GM23338 (cell line): ENCODE measurements around the gene SMARCA5. TPM values are rescaled to one million over a fixed set of nuclear protein-coding genes. Genes with fewer than 3 reads are reported as not detected.

Source experiments
- ATAC-seq: fragments of 200-7000 bp; cut with Tn5 transposase; 3 replicates; pipeline ENCODE4 v1.9.1; 2020
- DNase-seq: peaks from one replicate; pipeline ENCODE4 v3.0.0-alpha.2; 2015; ENCODE audit warnings: low spot score
- H2AFZ ChIP-seq: fragments of 200-600 bp; sonication (generic); 2 replicates; pipeline ENCODE4 v1.8.0; 2016; ENCODE audit warnings: antibody characterized with exemption, mild to moderate bottlenecking, moderate library complexity
- H3F3A ChIP-seq: fragments of 200-600 bp; sonication (generic); replicated peaks from 2 replicates; pipeline ENCODE4 v1.8.0; 2017; ENCODE audit warnings: antibody characterized with exemption, mixed run types, low read depth
- H3K27ac ChIP-seq: fragments of 200-600 bp; sonication (generic); 2 replicates; pipeline ENCODE4 v1.6.1; 2016; ENCODE audit warnings: low read depth
- H3K27me3 ChIP-seq: fragments of 200-600 bp; sonication (generic); 2 replicates; pipeline ENCODE4 v1.8.0; 2016; ENCODE audit warnings: mild to moderate bottlenecking, mixed run types, moderate library complexity; ENCODE audit not compliant: insufficient read depth
- H3K36me3 ChIP-seq: fragments of 200-600 bp; sonication (generic); 2 replicates; pipeline ENCODE4 v1.8.0; 2016; ENCODE audit warnings: mild to moderate bottlenecking; ENCODE audit not compliant: insufficient read depth
- H3K4me1 ChIP-seq: fragments of 200-600 bp; sonication (generic); 2 replicates; pipeline ENCODE4 v1.8.0; 2016; ENCODE audit warnings: mild to moderate bottlenecking, moderate library complexity; ENCODE audit not compliant: insufficient read depth
- H3K4me2 ChIP-seq: fragments of 200-600 bp; sonication (generic); 2 replicates; pipeline ENCODE4 v1.7.1; 2017; ENCODE audit warnings: mixed run types
- H3K4me3 ChIP-seq: fragments of 200-600 bp; sonication (generic); 2 replicates; pipeline ENCODE4 v1.6.1; 2016; ENCODE audit warnings: mixed run types
- H3K79me2 ChIP-seq: fragments of 200-600 bp; sonication (generic); replicated peaks from 2 replicates; pipeline ENCODE4 v1.8.0; 2017; ENCODE audit warnings: mild to moderate bottlenecking; ENCODE audit not compliant: insufficient read depth
- H3K9me2 ChIP-seq: fragments of 200-600 bp; sonication (generic); 2 replicates; pipeline ENCODE4 v1.8.0; 2017; ENCODE audit not compliant: insufficient read depth
- H4K20me1 ChIP-seq: fragments of 200-600 bp; sonication (generic); replicated peaks from 2 replicates; pipeline ENCODE4 v1.8.0; 2017; ENCODE audit warnings: mild to moderate bottlenecking; ENCODE audit not compliant: insufficient read depth
- H3K27ac Mint-ChIP-seq: 2 replicates; pipeline ENCODE4 v1.8.0; 2020; ENCODE audit warnings: inconsistent platforms, mild to moderate bottlenecking, moderate library complexity, mixed read lengths
- H3K27me3 Mint-ChIP-seq: 3 replicates; pipeline ENCODE4 v1.8.0; 2022; ENCODE audit warnings: low read depth, mild to moderate bottlenecking, moderate library complexity, mixed read lengths, inconsistent platforms; ENCODE audit not compliant: insufficient read depth, poor library complexity
- H3K36me3 Mint-ChIP-seq: 3 replicates; pipeline ENCODE4 v1.8.0; 2021; ENCODE audit warnings: low read depth, mild to moderate bottlenecking, inconsistent platforms, moderate library complexity, mixed read lengths
- H3K4me1 Mint-ChIP-seq: 3 replicates; pipeline ENCODE4 v1.8.0; 2020; ENCODE audit warnings: mild to moderate bottlenecking, inconsistent platforms, mixed read lengths
- H3K4me3 Mint-ChIP-seq: 3 replicates; pipeline ENCODE4 v1.8.0; 2021; ENCODE audit warnings: moderate library complexity, mild to moderate bottlenecking, inconsistent platforms, mixed read lengths
- H3K9me3 Mint-ChIP-seq: 3 replicates; pipeline ENCODE4 v1.8.0; 2020; ENCODE audit warnings: moderate library complexity, mild to moderate bottlenecking, inconsistent platforms, mixed read lengths
- CREB1 ChIP-seq: fragments of 250-450 bp; sonication (Bioruptor Pico); IDR thresholded peaks from 2 replicates; pipeline ENCODE4 v1.5.0; 2020; ENCODE audit warnings: low read depth, mild to moderate bottlenecking, moderate library complexity
- CTCF ChIP-seq, 2 experiments: fragments of 200-600 bp in 1 of 2; sonication (generic) in 1 of 2; conservative IDR thresholded peaks; 2 replicates each; pipeline versions ENCODE4 v1.5.1 to v1.6.1; 2016 to 2017; ENCODE audit warnings: antibody characterized with exemption in 2 of 2, low read depth in 2 of 2, mild to moderate bottlenecking in 2 of 2, moderate library complexity in 1 of 2
- ETS1 ChIP-seq: IDR thresholded peaks from 2 replicates; pipeline ENCODE4 v1.6.1; 2016; ENCODE audit warnings: antibody characterized with exemption
- EZH2 ChIP-seq: fragments of 200-600 bp; sonication (generic); IDR thresholded peaks from one replicate; pipeline ENCODE4 v1.8.0; 2017; ENCODE audit warnings: antibody characterized with exemption, mild to moderate bottlenecking, low read depth; ENCODE audit not compliant: unreplicated experiment
- EZH2phosphoT487 ChIP-seq: fragments of 200-600 bp; sonication (generic); IDR thresholded peaks from one replicate; pipeline ENCODE4 v1.8.1; 2018; ENCODE audit warnings: antibody characterized with exemption; ENCODE audit not compliant: unreplicated experiment
- POLR2AphosphoS5 ChIP-seq: IDR thresholded peaks from 2 replicates; pipeline ENCODE4 v1.6.1; 2016; ENCODE audit warnings: antibody characterized with exemption, low read depth
- REST ChIP-seq: IDR thresholded peaks from one replicate; pipeline ENCODE4 v1.6.1; 2018; ENCODE audit warnings: antibody characterized with exemption; ENCODE audit not compliant: unreplicated experiment
- STAT1 ChIP-seq: IDR thresholded peaks from one replicate; pipeline ENCODE4 v1.6.1; 2016; ENCODE audit warnings: antibody characterized with exemption; ENCODE audit not compliant: unreplicated experiment
- ZNF114 ChIP-seq: fragments of 250-450 bp; sonication (Bioruptor Pico); IDR thresholded peaks from 2 replicates; pipeline ENCODE4 v1.5.0; 2020; ENCODE audit warnings: mild to moderate bottlenecking, moderate library complexity
- ZNF331 ChIP-seq: fragments of 250-450 bp; sonication (Bioruptor Pico); IDR thresholded peaks from 2 replicates; pipeline ENCODE4 v1.5.0; 2020; ENCODE audit warnings: low read depth, mild to moderate bottlenecking, moderate library complexity
- polyA plus RNA-seq: library from polyadenylated mRNA; unstranded; fragments of >200 nt; fragmentation: Nextera tagmentation; extraction: Ambion mirVana; gene quantifications from 2 replicates; pipeline ENCODE4 v1.2.1, GENCODE V29; 2016
- total RNA-seq: library from RNA; depleted of rRNA; stranded (reverse); fragments of >200 nt; shearing (Covaris generic); gene quantifications from 2 replicates; pipeline ENCODE4 v1.2.3, GENCODE V29; 2014

The SMARCA5 gene
- total and polyA plus RNA-seq, 2 experiments from 2014 or later, result 101 to 103 TPM

DNA sequence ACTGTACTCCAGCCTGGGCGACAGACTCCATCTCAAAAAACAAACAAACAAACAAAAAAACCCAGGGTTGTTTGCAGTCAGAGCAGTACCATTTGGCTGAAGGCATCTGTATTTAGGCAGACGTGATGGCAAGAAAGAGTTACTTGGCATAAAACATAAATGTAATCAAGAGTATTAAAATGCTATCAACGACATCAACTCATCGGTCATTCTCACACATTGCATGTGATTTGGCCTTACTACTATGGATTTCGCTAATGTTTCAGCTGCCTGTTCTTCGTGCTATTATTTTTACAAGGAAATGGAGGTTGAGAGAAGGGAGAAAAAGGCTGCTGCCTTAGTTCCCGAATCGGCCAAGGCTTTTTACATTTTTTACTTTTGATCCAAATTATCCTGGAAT, 15.5 kb upstream of the SMARCA5 start (continued):
- no peak for TF ChIP-seq ZNF114 (CRISPR knock-in tag)
- no peak for TF ChIP-seq EZH2phosphoT487
- no peak for TF ChIP-seq POLR2AphosphoS5
- no peak for TF ChIP-seq CTCF (conservative IDR thresholded peaks at IDR 0.05; ENCODE audit: low read depth in 2 of 2)
- TF ChIP-seq STAT1, result no peak

GRCh38 chr4:143502231-143502630, 11.3 kb upstream of the SMARCA5 start:
- Mint-ChIP-seq H3K9me3 (no peaks in the 10 kb centered on the region), H3K27me3 (no peaks in the 10 kb centered on the region), H3K4me3 (no peak overlapping the region), H3K27ac (no peak overlapping the region), H3K4me1 (no peaks in the 10 kb centered on the region), H3K36me3 (no peaks in the 10 kb centered on the region)
- Histone ChIP-seq H3K27ac (no peak overlapping the region), H3K4me1 (no peaks in the 10 kb centered on the region), H3K4me3 (no peak overlapping the region), H3K36me3 (no peaks in the 10 kb centered on the region), H3K4me2 (no peak overlapping the region), H3K79me2 (no peaks in the 10 kb centered on the region), H2AFZ (peak overlapping the region; percentile 30; the same call in 1 of the 2 replicates), H3K9me2 (no peaks in the 10 kb centered on the region), H3K27me3 (no peaks in the 10 kb centered on the region), H4K20me1 (no peaks in the 10 kb centered on the region), H3F3A (no peaks in the 10 kb centered on the region)
- ATAC-seq, result no peak
- DNase-seq, result no peak
- TF ChIP-seq CTCF (conservative IDR thresholded peaks at IDR 0.05; ENCODE audit: low read depth in 2 of 2) (no peak), EZH2phosphoT487 (no peak), EZH2 (no peak), ZNF331 (CRISPR knock-in tag) (no peak), ZNF114 (CRISPR knock-in tag) (no peak), ETS1 (no peak), CREB1 (CRISPR knock-in tag) (no peak), STAT1 (no peak), REST (no peak)
